Aorta (tissue), 5 donors: ENCODE data around the gene AGTR1. TPM values are rescaled to one million over a fixed set of nuclear protein-coding genes. Genes with fewer than 3 reads are reported as not detected.
A peak's percentile ranks its signal among the peaks of the same experiment; 100 is the strongest.

Experiments used
- ATAC-seq: fragments of 200-7000 bp; cut with Tn5 transposase; one replicate; pipeline ENCODE4 v1.9.1; 2022; ENCODE audit warnings: moderate library complexity; ENCODE audit not compliant: low FRiP score
- DNase-seq, 2 donors: peaks; one replicate each; pipeline ENCODE4 v3.0.0-alpha.2; 2020
- H3K27ac ChIP-seq, 2 donors: one replicate each; pipeline ENCODE4 v1.5.1; 2013; ENCODE audit warnings: low read length in 2 of 2, mild to moderate bottlenecking in 2 of 2, moderate library complexity in 2 of 2, control low read depth in 1 of 2, inconsistent platforms in 1 of 2, low read depth in 1 of 2
- H3K27me3 ChIP-seq, 2 donors: one replicate each; pipeline ENCODE4 v1.6.1; 2013; ENCODE audit warnings: control low read depth in 1 of 2, low read length in 1 of 2, mild to moderate bottlenecking in 1 of 2, moderate library complexity in 1 of 2; ENCODE audit not compliant: insufficient read depth in 2 of 2, control insufficient read depth in 1 of 2
- H3K36me3 ChIP-seq, 2 donors: one replicate each; pipeline ENCODE4 v1.6.1; 2013; ENCODE audit warnings: control low read depth in 1 of 2, low read length in 1 of 2, mild to moderate bottlenecking in 1 of 2; ENCODE audit not compliant: insufficient read depth in 2 of 2, control insufficient read depth in 1 of 2
- H3K4me1 ChIP-seq, 2 donors: one replicate each; pipeline ENCODE4 v1.6.1; 2013; ENCODE audit warnings: low read length in 2 of 2, control low read depth in 1 of 2, mild to moderate bottlenecking in 1 of 2, moderate library complexity in 1 of 2; ENCODE audit not compliant: insufficient read depth in 2 of 2, control insufficient read depth in 1 of 2
- H3K4me3 ChIP-seq, 2 donors: one replicate each; pipeline ENCODE4 v1.5.1; 2013; ENCODE audit warnings: low read length in 2 of 2, control low read depth in 1 of 2, mild to moderate bottlenecking in 1 of 2
- H3K9me3 ChIP-seq: one replicate; pipeline ENCODE4 v1.6.1; 2013; ENCODE audit warnings: mild to moderate bottlenecking, low read length; ENCODE audit not compliant: control insufficient read depth
- WGBS, 2 donors: extraction: QIAGEN DNeasy Blood & Tissue Kit; methylation state at CpG; one replicate each; pipeline ENCODE4 v1.1.7; 2013; 5-methylcytosine and 5-hydroxymethylcytosine counted together
- intact Hi-C, 2 donors: fragments of 100-400 bp; cut with DNase I; formaldehyde crosslinking; loops; one replicate each; pipeline versions ENCODE4 v1.14.2 to v1.15.0; 2022
- polyA plus RNA-seq, 2 donors: library from polyadenylated mRNA; stranded (reverse); fragments of 200-250 nt; gene quantifications; one replicate each; pipeline ENCODE4 v1.2.3, GENCODE V29; 2013
- total RNA-seq, 2 donors: library from RNA; stranded (reverse); fragmentation: NEBNext Ultra II Directional; extraction: Animal tissue kit (Norgen Biotek cat#: 25700); gene quantifications; one replicate each; pipeline ENCODE4 v1.2.1, GENCODE V29; 2021
- donor health status: healthy with polysubstance abuse.
- donor health status: Bipolar disorder and iron deficiency.
- donor health status: DM: no; HTN: no; CAD: no.
- donor health status: DM: no; HTN: no; CAD: no.
- donor health status: DM: yes; HTN: yes; CAD: no.

AGTR1 gene
- total and polyA plus RNA-seq, 4 donors, result 0.38 to 8.5 (median 2.7) TPM

DNA sequence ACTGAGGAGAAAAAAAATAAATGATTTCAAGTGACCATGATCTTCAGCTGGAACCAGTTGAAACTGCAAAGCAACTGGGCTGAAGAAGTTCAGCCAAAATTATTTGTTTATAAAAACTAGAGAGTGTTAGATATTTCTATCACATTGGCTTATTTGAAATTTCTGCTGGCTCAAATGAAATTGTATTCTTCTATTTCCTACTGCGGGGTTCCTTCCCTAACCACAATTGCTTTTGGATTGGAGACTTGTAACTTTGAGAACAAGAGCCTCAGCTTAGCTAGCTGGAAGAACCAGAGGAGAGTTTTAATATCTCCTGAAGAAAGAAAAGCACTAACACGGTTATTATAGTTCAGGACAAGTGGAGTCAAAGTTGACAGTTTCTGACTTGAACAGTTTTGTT is 31.1 kb downstream of the AGTR1 start:
- 65 to 71% methylated on average over 2 of the region's 2 CpGs for WGBS, 2 donors
- ATAC-seq, result no peak
- no peak for DNase-seq
- Histone ChIP-seq H3K27ac (no peak overlapping the region), H3K27me3 (no peaks in the 10 kb centered on the region), H3K36me3 (no peaks in the 10 kb centered on the region), H3K4me1 (peaks cover 0 to 3% of the 10 kb centered on the region in 2 donors), H3K4me3 (no peak overlapping the region), H3K9me3 (no peaks in the 10 kb centered on the region)
- intact Hi-C loops, result no loop called here

- no peaks in the 10 kb centered on the region for H3K36me3 ChIP-seq
- ATAC-seq (peak; percentile 72), DNase-seq (no peak)
- H3K4me3 ChIP-seq, result no peak overlapping the region
- WGBS, 2 donors, result 34 to 54% methylated on average over 5 of the region's 5 CpGs
- no peak overlapping the region for H3K27ac ChIP-seq
- H3K4me1 ChIP-seq, result peaks cover 0 to 3% of the 10 kb centered on the region in 2 donors
- H3K27me3 ChIP-seq, result no peaks in the 10 kb centered on the region
- intact Hi-C loops, result no loop called here
- no peaks in the 10 kb centered on the region for H3K9me3 ChIP-seq
Observed at GRCh38 chr3:148729476-148730055, 31.9 kb downstream of the AGTR1 start.

- intact Hi-C loops, result no loop called here
- DNase-seq (no peak), ATAC-seq (no peak)
- 73 to 86% methylated on average over 3 of the region's 3 CpGs for WGBS, 2 donors
- H3K27ac ChIP-seq, result no peak overlapping the region
- no peaks in the 10 kb centered on the region for H3K36me3 ChIP-seq
- H3K4me3 ChIP-seq, result no peak overlapping the region
- H3K27me3 ChIP-seq, result no peaks in the 10 kb centered on the region
- H3K9me3 ChIP-seq, result no peaks in the 10 kb centered on the region
- H3K4me1 ChIP-seq, result peaks cover 0 to 3% of the 10 kb centered on the region in 2 donors
Observed at GRCh38 chr3:148730676-148731075, 33.0 kb downstream of the AGTR1 start.

- no peaks in the 10 kb centered on the region for H3K4me1 ChIP-seq
- H3K27me3 ChIP-seq, result no peaks in the 10 kb centered on the region
- no peak for DNase-seq
- ATAC-seq, result no peak
- no peaks in the 10 kb centered on the region for H3K36me3 ChIP-seq
- no peaks in the 10 kb centered on the region for H3K9me3 ChIP-seq
- no peak overlapping the region for H3K27ac ChIP-seq
- intact Hi-C loops, result no loop called here
- 30 to 44% methylated on average over 2 of the region's 2 CpGs for WGBS, 2 donors
- no peak overlapping the region for H3K4me3 ChIP-seq
Observed at GRCh38 chr3:148735597-148735996, 37.9 kb downstream of the AGTR1 start.

DNA sequence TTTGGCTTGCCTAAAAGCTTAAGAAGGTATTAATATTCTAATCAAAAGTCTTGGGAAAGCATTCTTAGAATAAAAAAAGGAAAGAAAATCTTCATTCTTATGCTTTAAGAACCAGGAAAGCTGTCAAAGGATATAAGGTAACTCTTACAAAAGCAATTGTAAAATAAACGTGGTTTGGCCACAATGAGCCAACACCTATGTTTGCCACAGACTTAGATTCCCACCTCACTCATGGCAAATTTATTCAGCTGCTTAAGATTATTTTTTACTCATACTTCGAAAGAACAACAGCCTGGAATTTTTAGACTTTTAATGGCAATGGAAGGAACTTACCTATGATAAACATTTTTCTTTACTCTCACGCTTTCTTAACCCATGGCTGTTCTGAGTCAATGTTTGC is 38.4 kb downstream of the AGTR1 start:
- 29 to 50% methylated on average over 3 of the region's 3 CpGs for WGBS, 2 donors
- H3K4me1 ChIP-seq, result no peaks in the 10 kb centered on the region
- DNase-seq, result no peak
- H3K27me3 ChIP-seq, result no peaks in the 10 kb centered on the region
- no peaks in the 10 kb centered on the region for H3K9me3 ChIP-seq
- no peak overlapping the region for H3K27ac ChIP-seq
- H3K4me3 ChIP-seq, result no peak overlapping the region
- ATAC-seq, result no peak
- intact Hi-C loops, result no loop called here
- no peaks in the 10 kb centered on the region for H3K36me3 ChIP-seq

DNA sequence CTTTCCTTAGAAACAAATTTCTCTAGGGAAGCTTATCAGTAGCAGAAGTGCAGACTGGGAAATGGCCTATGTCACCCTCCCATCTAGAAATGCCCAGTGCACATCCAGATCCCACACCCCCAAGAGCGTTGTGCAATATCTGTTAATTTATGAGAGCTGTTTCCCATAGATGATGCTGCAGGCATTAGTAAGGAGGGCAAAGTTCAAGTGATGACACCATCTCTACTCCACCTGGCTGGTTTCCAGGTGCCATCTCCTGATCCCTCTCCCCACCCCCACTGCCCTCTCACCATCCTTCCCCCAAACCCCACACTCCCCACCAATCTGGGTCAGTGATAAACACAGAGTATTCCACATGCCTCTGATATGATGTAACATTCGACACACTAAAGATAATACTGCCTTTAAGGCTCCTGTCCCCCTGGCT is 39.4 kb downstream of the AGTR1 start:
- no peak overlapping the region for H3K4me3 ChIP-seq
- H3K9me3 ChIP-seq, result no peaks in the 10 kb centered on the region
- no peaks in the 10 kb centered on the region for H3K4me1 ChIP-seq
- peaks cover 0 to 2% of the 10 kb centered on the region in 2 donors for H3K36me3 ChIP-seq
- 72 to 74% methylated on average over 2 of the region's 2 CpGs for WGBS, 2 donors
- no peak overlapping the region for H3K27ac ChIP-seq
- DNase-seq (no peak), ATAC-seq (peak; percentile 44)
- H3K27me3 ChIP-seq, result no peaks in the 10 kb centered on the region
- intact Hi-C loops, result no loop called here

- no peaks in the 10 kb centered on the region for H3K27me3 ChIP-seq
- no peak overlapping the region for H3K27ac ChIP-seq
- intact Hi-C loops, result no loop called here
- ATAC-seq, result no peak
- 84 to 89% methylated on average over 1 of the region's 1 CpG for WGBS, 2 donors
- no peak overlapping the region for H3K4me3 ChIP-seq
- no peak for DNase-seq
- no peaks in the 10 kb centered on the region for H3K9me3 ChIP-seq
- H3K36me3 ChIP-seq, result peaks cover 0 to 2% of the 10 kb centered on the region in 2 donors
- H3K4me1 ChIP-seq, result no peaks in the 10 kb centered on the region
Observed at GRCh38 chr3:148739720-148740119, 42.0 kb downstream of the AGTR1 start.

GRCh38 chr3:148740291-148740690 is 42.6 kb downstream of the AGTR1 start:
- ATAC-seq (no peak), DNase-seq (no peak)
- Histone ChIP-seq H3K27me3 (no peaks in the 10 kb centered on the region), H3K4me1 (no peaks in the 10 kb centered on the region), H3K4me3 (no peak overlapping the region), H3K9me3 (no peaks in the 10 kb centered on the region), H3K27ac (no peak overlapping the region), H3K36me3 (peaks cover 0 to 2% of the 10 kb centered on the region in 2 donors)
- intact Hi-C loops, result no loop called here
- 56 to 65% methylated on average over 2 of the region's 2 CpGs for WGBS, 2 donors

DNA sequence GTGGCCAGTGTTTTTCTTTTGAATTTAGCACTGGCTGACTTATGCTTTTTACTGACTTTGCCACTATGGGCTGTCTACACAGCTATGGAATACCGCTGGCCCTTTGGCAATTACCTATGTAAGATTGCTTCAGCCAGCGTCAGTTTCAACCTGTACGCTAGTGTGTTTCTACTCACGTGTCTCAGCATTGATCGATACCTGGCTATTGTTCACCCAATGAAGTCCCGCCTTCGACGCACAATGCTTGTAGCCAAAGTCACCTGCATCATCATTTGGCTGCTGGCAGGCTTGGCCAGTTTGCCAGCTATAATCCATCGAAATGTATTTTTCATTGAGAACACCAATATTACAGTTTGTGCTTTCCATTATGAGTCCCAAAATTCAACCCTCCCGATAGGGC is 43.5 kb downstream of the AGTR1 start:
- no peaks in the 10 kb centered on the region for H3K9me3 ChIP-seq
- H3K36me3 ChIP-seq, result peaks cover 0 to 2% of the 10 kb centered on the region in 2 donors
- intact Hi-C loops, result no loop called here
- 94 to 97% methylated on average over 10 of the region's 10 CpGs for WGBS, 2 donors
- no peaks in the 10 kb centered on the region for H3K27me3 ChIP-seq
- H3K4me3 ChIP-seq, result no peak overlapping the region
- no peaks in the 10 kb centered on the region for H3K4me1 ChIP-seq
- no peak overlapping the region for H3K27ac ChIP-seq
- DNase-seq (no peak), ATAC-seq (no peak)
